Activated CD8-positive, alpha-beta memory T cell treated with anti-CD3 and anti-CD28 coated beads for 24 hours (primary cell): ENCODE data around the gene ZNF576.
"Not testable (repeated sequence)": the region's sequence is repeated elsewhere in the genome, so short reads cannot be mapped to it uniquely, and the experiment has no call there.

Experiments used
- DNase-seq: peaks from one replicate; pipeline ENCODE4 v3.0.0-alpha.2; 2020

The ZNF576 gene

DNA sequence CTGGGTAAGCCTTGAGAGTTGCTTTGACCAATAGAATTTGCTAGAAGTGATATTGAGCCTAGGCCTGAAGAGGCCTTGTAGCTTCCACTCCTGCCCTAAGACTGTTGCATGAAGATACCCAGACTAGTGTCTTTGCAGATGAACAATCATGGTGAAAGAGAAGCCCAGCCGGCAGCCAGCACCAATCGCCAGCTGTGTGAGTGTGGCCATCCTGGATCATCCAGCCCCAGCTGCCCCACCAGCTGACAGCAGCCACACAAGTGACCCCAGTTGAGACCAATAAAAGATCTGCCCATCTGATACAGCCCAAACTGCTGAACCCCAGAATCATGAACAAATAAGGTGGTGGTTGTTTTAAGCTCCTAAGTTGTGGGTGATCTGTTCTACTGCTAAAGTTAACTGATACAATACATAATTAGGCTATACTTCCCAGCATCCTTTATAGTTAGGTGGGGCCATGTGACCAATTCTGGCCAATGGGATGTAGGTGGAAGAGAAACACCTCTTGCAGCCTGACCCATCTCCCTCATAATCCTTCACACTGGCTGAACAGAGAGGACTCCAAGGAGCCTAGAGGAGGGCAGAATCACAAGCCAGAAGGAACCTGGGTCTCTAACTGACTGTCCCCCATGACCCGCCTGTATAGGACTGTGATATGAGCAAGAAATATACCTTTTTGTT, 32.4 kb downstream of the ZNF576 start:
- DNase-seq, result no peak

DNA sequence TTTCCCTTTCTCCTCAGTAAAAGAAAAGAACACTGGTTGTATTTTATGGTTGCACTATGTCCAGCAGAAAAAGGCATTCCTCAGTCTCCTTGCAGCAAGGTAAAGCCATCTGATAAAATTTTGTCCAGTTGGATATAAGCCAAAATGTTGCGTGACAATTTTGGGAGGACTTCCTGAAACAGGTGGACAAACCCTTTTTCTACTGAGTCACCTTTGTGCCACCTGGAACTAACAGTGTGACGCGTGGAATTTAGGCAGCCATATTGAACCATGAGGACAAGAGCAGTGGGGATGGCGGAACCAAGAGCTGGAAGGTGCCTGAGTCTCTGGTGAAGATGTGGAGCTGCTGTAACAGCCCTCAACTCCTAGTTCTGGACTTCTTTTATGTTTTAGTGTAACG, 35.1 kb downstream of the ZNF576 start:
- DNase-seq, result no peak

DNA sequence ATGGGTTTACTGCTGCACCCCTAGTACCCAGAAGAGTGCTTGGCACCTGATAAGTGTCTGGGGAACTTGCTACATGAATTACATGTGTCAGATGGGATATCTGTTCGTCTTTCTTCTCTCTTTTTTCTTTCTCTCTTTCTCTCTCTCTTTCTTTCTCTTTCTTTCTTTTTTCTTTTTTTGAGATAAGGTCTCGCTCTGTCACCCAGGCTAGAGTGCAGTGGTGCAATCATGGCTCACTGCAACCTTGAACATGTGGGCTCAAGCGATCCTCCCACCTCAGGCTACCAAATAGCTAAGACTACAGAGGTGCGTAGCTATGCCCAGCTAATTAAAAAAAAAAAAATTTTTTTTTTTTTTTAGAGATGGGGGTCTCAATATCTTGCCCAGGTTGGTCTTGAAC, 37.1 kb downstream of the ZNF576 start:
- DNase-seq, result no peak

DNA sequence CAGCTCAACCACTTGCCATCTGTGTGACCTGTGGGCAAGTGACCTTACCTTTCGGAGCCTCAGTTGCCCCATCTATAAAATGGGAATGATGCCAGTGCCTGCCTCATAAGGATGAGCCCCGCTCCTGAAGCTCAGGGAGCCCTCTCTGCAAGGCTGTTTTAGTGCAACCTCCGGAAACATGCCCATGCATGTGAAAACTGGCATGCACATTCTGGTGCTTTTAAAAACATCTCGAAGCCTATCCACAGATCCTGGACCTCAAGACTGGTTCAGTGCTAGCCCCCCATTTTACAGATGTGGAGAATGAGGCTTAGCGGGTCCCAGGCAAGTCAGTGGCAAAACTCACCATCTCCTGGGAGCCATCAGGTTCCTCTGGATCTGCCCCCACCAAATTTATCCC, 37.7 kb downstream of the ZNF576 start:
- no peak for DNase-seq

DNA sequence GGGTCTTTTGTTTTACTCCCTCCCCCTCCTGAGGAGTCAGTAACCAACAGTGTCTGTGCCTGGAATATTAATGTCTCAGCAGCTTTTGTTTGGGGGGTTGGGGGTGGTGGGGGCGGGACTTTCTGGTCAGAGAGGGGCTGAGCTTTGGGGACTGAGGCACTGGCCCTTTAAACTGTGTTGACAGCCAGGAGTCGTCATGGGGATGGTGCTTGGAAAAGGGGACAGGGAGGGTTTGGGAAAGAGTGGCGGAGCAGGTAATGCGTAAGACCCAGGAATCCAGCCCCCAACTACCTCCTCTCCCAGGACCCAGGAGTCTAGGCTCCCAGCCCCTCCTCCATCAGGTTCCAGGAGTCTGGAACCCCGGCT, 38.1 kb downstream of the ZNF576 start:
- no peak for DNase-seq

DNA sequence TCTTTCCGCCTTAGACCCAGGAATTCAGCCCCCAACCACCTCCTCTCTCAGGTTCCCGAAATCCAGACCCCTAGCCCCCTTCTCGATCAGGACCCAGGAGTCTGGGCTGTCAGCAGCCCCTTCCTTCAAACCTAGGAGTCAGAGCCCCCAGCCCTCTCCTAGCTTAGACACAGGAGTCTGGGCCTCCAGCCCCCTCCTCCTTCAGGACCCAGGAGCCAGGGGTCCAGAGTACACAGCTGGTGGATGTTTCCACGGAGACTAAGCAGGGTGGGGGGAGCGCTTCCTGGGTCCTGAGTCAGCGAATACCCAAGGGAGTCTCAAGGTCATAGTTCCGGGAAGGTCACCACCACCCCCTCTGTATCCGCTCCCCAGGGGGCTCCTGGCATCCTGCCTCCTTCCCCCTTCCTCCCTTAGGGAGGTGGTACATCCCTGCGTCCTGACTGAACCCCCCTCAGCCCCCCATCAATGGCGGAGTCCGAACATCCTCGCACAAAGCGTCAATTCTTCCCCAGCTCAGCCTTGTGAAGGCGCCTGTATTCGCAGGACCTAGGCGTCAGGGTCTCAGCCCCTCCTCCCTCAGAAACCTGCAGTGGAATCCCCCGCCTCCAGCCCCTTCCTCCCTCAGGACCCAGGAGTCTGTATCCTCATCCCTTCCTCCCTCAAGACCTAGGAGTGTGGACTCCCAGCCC, 38.6 kb downstream of the ZNF576 start:
- DNase-seq, result no peak

DNA sequence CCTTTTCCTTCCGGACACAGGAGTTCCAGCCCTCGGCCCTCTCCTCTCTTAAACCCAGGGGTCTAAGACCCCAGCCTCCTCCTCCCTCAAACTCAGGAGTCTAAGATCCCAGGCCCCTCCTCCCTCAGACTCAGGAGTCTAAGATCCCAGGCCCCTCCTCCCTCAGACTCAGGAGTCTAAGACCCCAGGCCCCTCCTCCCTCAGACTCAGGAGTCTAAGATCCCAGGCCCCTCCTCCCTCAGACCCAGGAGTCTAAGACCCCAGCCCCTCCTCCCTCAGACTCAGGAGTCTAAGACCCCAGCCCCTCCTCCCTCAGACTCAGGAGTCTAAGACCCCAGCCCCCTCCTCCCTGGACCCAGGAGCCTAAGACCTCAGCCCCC, 39.2 kb downstream of the ZNF576 start:
- DNase-seq, result not testable (repeated sequence)

DNA sequence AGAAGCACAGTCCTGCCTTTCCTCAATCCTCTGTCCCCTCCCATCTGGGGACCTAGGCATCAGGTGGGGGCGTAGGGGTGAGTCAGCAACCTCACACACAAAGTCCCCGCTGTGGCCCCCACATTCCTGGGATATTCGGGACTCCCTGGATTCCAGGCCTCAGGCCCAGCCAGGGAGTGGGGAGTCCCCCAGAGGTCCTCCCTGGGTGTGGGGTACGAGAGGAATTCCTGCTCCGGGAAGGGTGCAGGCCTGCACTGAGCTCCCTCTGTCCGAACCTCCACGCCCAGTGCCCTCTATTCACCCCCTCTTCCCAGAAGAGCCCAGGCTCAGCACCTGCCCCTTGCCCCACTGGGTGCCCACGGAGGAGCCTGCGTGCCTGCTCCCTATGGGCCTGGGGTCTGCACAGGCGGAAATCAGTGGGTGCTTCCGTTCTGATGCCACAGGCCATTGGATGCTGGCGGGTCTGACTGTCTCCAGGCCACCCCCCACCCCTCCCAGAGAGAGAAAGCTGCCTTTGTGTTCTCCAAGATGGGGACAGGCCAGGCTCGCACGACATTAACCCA, 39.8 kb downstream of the ZNF576 start:
- no peak for DNase-seq

DNA sequence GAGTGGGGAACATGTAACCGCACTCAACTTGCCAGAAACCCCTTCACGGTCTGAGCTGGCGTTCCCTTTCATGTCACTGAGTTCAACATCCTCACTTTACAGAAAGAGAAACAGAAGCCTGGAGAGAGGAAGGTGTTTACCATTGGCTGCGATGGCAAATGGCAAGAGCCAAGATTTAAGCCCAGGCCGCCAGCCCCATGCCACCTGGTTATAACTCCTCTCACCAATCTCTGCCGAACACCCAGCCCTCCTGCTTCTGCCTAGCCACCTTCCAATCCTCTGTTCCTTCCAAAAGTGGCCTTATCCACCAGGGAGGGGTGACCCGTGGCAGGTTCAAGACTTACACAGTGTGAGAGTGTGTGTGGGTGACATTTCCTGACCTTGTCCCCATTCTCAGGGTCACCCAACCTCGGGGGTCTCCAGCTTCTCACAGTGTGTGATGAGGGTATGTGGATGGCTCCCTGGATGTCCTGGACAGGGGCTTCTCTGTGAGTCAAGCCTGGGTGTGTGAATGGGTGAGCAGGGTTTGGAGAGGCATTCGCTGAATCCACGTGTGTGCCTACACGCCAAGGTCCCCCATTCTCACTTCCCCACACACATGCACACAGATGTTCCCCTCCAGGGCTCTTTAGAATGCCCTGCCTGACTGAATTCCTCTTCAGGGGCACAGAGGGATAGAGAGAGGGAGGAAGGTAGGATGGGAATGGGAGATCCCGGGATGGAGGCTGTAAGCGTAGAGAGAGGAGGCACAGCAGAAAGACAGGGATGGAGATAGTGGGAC, 42.0 kb downstream of the ZNF576 start:
- no peak for DNase-seq

DNA sequence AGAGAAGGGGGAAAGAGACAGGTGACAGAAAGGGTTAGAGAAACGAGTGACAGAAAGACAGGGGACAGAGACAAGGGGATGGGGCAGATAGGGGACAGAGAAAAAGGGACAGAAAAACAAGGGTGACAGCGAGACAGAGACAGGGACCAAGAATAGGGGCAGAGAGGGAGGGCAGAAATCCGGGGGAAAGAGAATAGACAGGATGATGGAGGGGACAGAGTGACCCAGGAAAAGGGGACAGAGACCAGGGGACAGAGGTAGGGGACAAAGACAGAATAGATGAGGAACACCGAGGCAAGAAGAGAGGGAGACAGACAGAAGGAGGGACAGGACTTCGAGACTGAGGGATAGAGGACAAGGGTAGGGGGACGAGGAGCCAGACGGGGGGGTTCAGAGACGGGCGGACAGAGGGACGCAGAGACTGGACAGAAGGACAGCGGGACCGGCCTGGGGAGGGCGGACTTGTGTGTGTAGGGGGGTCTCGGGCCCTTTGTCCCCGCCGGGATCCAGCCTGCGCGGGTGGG, 42.7 kb downstream of the ZNF576 start:
- DNase-seq, result no peak

DNA sequence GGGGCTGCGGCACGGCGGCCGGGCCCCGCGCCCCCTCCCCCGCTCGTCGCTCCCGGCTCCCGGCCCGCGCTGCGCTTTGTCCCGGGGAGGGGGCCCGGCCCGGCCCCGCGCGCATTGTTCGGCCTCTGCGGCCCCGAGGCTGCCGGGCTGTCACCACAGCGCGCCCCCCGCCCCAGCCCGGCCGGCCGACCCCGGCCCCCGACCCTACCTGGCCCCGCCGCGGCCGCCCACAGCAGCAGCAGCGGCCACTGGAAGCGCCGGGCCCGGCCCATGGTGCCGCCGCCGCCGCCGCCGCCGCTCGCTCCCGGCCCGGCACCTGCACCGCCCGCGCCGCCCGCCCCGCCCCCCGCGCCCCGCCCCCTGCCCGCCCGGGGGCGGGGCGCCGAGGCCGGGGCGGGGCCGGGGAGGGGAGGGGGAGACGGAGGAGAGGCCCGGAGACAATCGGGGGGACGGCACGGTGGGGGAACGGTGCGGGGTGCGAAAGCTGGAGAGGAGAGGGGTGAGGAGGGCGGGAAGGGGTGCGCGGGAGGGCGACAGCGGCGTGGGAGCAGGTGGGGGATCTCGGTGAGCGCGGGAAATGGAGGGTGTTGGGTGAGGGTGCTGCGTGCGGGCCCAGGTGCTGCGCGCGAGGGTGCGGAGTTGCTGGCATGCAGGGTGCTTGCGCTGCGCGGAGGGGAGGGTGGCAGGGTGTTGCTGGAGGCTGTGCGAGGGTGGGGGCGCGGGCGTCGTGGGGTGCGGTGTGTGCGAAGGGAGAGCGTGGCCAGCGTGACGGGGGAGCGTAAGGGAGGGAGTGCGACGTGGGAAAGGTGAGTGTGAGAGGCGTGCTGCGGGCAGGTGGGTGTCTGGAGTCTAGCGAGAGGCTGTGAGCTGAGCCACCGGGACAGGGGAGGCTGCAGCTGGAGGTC, 43.4 kb downstream of the ZNF576 start, which contains the start of gene CADM4:
Gene CADM4 (minus strand): TSS at position 332 of the 905 bp plus-strand sequence. CDS start 60 bp downstream, at position 272.
- DNase-seq, result peak; percentile 76

DNA sequence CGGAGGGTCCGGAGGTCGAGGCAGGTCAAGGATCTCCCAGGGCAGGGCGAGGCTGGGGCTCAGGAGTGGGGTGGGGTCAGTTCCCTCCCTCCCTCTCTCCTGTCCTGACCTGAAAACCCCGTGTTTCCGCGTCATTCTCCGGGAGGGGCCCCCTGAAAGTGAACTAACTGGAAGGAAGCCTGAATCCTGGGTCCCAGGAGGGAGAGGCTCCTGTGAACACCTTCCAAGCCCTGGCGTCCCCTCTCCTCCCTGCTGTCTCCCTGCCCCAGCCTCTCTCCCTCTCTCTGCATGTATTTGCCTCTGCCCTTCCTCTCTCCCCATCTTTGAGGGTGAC, 44.0 kb downstream of the ZNF576 start:
- no peak for DNase-seq

DNA sequence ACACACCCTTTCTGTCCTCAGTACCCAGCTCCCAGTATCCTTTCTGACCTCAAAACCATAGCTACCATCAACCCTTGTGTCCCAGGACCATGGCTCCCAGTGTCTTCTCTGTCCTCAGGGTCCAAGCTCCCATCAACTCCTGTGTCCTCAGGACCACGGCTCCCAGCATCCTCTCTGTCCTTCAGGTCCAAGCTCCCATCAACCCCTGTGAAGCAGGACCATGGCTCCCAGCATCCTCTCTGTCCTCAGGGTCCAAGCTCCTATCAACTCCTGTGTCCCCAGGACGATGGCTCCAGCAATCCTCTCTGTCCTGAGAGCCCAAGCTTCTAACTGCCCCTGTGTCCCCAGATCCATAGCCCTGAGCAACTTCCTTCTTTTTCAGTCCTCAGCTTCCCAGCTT, 44.9 kb downstream of the ZNF576 start:
- DNase-seq, result no peak

DNA sequence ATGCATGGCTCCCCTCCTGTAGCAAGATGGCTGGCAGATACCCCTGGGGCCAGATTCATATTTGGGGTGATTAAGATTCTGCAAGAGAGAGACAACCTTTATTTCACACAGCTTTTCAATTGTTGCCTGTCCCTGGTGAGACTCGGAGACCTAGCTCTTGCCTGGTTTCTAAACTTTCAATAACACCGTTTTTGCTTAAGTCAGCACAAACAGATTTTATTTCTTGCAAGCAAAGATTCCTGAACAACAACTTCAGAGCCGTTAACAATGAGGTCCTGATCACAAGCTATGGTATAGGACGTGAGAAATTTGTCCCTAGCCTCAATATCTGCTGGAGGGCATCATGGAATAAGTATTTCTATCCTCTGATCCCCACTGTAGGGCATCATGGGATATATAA, 46.1 kb downstream of the ZNF576 start:
- DNase-seq, result no peak

DNA sequence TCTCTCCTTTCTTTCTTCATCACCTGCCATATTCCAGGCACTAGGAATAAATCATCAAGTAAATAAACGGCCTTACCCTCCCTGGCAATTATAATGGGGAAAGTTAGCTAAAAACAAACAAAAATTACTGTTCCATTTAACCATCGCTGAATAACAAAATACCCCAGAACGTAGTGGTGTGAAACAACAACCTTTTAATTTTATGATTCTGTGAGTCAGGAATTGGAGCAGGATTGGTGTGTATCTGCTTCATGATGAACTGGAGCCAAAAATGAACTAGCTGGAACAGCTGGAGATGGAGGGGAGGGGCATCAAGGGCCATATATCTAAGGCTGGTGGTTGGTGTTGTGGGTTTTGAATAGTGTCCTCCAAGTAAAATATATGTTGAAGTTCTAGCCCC, 46.9 kb downstream of the ZNF576 start:
- no peak for DNase-seq

DNA sequence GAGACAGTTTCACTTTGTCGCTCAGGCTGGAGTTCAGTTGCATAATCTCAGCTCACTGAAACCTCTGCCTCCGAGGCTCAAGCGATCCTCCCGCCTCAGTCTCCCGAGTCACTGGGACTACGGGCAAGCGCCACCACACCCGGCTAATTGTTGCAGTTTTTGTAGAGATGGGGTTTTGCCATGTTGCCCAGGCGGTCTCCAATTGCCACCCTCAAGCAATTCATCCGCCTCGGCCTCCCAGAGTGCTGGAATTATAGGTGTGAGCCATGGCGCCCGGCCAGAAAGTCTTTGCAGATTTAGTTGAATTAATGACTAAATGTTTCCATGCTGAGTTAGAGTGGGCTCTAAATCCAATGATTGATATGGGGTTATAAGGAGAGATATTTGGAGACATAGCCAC, 47.8 kb downstream of the ZNF576 start:
- no peak for DNase-seq

DNA sequence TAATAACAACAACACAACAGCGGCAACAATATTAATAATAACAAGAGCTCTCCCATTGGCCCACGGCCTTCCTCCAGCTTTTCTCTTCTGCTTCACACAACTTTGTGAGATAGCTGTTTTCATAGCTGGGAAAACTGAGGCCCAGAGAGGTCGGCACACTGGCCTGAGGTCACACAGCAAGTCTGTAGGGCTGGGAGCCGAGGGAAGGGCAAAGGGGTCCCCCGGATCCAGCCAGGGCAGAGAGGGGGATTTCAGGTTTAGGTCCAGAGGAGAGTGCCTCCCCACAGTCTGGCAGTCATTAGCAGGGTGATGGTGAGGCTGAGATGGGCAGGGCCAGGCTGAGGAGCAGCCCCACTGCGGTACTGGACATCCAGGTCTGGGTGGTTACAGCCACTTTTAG, 52.2 kb downstream of the ZNF576 start:
- no peak for DNase-seq

DNA sequence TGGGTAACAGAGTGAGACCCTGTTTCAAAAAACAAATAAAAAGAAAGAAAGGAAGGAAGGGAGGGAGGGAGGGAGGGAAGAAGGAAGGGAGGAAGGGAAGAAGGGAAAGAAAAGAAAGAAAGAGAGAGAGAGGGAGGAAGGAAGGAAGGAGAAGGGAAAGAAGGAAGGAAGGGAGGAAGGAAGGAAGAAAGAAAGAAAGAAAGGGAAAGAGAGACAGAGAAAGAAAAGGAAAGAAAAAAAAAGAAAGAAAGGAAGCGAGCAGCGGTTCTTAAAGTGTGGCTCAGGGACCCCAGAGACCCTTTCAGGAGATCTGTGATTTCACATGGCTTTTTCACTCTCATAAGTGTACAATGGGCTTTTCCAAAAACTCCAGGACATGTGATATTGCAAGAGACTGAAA, 53.1 kb downstream of the ZNF576 start:
- no peak for DNase-seq

DNA sequence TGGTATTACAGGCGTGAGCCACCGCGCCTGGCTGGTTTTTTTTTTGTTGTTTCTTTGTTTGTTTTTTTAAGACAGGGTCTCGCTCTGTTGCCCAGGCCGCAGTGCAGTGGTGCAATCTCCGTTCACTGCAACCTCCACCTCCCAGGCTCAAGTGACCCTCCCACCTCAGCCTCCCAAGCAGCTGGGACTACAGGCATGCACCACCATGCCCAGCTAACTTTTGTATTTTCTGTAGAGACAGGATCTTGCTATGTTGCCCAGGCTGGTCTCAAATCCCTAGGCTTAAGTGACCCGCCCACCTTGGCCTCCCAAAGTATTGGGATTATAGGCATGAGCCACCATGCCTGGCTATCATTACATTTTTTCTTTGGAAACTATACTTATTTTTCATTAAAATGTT, 53.9 kb downstream of the ZNF576 start:
- not testable (repeated sequence) for DNase-seq
